Kidney capillary endothelial cell (primary cell): ENCODE measurements around the gene RNF40.
"Not testable (repeated sequence)": the region's sequence is repeated elsewhere in the genome, so short reads cannot be mapped to it uniquely, and the experiment has no call there.

Experiments used
- DNase-seq: peaks from one replicate; pipeline ENCODE4 v3.0.0-alpha.2; 2018; ENCODE audit warnings: low spot score

RNF40 gene

GRCh38 chr16:30782486-30783279 is 20.6 kb downstream of the RNF40 start:
- DNase-seq: no peak

DNA sequence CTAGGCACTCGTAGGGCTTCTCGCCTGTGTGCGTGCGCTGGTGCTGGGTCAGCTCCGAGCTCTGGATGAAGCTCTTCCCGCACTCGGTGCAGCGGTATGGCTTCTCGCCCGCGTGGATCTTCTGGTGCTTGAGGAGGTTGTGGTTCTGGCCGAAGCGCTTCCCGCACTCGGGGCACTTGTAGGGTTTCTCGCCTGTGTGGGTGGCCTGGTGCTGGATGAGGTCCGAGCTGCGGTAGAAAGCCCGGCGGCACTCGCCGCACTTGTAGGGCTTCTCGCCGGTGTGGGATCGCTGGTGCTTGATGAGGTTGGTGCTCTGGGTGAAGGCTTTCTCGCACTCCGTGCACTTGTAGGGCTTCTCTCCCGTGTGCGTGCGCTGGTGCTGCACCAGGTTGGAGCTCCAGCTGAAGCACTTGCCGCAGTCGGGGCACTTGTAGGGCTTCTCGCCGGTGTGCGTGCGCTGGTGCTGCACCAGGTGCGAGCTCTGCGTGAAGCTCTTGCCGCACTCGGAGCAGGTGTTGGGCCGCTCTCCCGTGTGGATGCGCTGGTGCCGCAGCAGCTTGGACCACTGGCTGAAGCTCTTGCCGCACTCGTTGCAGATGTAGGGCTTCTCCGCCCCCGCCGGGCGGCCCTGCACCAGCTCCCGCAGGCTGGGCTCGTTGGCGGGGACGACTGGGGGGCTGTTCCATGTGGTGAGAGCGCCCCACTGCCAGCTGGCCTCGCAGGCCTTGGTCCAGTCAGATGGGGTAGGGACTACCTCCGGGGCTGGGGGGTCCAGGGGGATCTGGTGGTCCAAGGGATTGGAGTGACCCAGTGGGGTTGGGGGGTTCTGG is 21.4 kb downstream of the RNF40 start:
- DNase-seq: no peak

DNA sequence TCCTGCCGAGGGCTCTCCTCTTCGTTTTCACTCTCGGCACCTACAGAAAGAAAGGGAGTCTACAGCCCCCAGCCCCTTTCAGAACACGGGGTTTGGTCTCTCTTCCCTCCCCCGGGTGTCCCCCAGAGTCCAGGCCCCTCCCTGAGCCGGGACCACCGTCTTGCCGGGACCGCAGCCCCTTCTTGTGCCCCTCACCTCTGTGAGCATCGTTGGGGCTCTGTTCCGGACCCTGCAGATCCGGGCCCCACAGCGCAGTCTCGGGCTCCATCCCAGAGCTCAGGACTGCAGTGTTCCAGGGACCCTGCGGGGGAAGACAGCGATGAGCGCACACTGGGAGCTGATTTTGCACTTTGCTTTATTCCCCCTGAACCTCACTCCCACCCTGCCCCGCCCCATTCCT is 22.1 kb downstream of the RNF40 start:
- no peak for DNase-seq

DNA sequence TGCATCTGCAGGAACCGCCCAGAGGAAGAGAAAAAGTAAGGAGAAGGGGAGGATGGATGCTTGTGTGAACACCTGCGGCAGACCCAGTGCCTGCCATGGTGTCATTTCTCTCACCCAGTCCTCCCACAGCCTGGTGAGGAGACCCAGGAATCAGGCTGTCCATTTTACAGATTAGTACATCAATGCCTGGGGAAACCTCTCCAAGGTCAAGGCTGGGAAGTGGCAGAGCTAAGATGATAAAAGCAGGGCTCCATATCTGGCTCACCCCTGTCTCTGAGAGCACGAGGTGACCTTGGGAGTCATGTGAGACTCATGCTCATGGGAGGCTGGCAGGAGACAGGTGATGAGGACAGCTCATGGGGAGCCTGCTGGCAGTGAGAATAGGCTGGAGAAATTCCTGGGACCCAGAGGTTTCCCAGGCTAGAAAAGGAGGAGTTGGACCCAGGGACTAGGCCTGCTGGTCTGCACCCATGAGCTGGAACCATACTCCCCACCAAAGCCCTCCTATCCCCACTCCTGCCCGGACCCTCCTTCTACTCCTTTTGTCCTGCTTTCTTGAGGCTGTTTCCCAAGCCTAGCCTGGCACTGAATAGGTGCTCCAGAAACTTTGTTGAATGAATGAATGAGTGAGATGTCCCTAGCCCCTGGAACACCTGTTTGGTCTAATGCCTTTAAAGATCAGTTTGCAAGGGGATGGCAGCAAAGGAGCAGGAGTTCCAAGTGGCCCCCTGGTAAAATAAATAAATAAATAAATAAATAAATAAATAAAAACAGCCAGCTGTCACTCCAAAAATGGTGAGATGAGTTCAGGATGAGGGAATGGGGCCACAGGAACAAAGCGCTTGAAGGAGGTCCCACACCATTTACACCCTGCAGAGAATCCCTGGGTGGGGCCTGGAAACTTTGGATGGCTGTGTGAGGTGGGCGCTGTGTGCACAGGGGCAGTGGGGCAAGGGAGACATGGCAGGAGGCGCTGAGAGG is 23.3 kb downstream of the RNF40 start:
- no peak for DNase-seq

DNA sequence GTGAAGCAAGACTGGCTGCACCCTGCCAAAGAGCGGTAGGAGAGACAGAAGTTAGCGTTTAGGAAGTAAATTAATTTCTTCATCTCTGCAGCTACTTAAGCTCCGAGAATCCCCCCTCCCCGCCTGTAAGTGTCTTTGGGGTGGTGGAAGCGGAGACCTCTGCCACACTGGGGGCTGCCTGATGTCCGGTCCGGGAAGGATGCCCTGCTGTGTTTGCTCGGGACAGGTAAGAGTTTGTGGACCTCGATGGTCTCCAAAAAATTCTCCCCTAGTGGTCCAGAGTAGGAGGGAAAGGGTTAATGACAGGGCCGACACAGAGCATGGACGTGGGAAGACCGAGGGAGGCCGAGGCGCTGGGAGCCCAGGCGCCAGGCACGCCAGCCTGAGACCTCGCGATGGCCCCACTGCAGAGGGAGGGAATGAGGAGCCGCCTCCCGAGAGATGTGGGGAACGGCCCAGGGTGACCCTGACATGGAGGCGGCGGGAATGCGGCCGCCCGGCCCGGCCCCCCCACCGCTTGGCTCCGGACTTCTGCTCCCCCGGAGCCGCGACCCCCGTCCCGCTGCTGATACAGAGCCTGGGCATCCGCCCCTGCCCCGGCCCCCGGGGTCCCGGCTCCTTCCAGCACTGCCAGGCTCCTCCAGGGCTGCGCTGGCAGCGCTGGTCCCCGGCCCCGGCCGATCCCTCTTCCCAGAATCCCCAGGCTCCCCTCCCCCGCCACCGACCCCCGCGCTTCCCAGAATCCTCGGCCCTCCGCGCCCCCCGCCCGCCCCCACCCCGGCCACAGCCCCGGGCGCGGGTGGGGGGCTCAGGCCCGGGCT is 24.2 kb downstream of the RNF40 start:
- peak; percentile 56 for DNase-seq

DNA sequence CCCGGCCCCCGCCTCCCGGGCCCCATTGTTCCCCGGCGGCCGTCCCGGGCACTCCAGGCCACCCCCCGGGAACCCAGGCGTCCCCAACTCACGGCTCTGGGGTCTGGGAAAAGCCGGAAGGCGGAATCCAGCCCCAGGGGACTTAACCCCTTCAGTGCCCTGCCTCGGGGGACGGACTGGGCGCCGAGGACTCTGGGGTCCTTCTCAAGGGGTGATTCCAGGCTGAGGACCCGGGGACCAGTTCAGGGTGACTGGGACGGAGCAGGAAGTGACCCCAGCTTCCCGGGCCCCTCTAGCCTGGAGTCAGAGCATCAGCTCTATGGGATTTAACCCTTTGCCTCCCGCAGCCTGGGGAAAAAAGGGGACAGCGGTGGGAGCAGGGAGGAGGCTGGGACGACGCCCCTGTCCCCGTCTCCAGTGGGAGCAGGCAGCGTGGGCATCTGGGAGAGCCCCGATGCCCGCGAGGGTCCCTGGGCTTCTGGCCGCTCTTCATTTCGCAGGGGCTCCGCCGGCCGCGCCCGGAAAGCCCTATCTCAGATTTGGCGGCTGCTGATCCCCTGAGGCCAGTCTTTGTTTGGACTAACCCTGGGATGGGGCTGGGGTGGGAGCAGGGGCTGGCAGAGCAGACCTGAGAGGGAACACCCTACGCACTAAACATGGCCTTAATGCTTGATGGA is 25.0 kb downstream of the RNF40 start, which contains the start of gene ZNF629:
Gene ZNF629, minus strand, starts transcription at position 270 of the 677 bp plus-strand sequence. CDS start 2,723 bp downstream, outside the sequence.
- DNase-seq: peak; percentile 49

GRCh38 chr16:30787613-30788378 is 25.7 kb downstream of the RNF40 start:
- DNase-seq: no peak

DNA sequence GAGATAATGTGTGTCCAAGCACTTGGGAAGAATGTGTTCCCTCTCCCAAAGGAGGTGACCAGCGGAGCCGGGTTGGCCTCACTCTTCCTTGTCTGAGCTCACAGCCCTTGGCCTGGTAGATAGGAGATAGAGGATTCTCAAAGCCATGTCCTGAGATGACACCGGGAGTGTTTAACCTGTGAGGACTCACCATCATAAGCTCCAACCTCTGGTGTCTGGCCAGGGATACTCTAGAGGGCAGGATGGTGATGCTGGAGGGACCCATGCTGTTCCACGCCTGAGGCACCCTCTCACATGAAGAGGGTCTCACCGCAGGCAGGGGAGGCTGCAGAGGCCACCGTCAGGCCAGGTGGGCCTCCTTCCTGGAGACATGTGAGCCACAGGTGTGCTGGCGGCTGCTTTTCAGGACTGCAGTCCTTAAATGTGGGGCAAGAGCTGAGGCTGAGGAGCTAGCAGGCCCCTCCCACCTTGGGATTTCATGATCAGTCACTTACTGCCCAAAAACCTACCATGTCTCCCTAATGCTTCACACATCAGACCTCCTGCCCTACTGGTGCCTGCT is 31.5 kb downstream of the RNF40 start:
- DNase-seq: no peak

DNA sequence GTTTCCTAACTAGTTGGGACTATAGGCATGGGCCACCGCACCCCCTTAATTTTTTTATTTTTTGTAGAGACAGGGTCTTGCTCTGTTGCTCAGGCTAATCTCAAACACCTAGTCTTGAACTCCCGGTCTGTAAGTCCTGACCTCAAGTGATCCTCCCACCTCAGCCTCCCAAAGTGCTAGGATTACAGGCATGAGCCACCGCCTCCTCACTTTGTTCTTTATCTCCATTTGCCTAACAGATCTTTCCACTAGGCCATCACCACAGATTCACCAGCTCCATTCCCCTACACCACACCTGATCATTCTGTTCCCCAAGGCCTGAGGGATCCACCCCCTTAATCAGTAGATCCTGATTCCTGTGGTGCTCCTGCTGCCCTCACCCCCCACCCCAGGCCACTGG is 32.5 kb downstream of the RNF40 start:
- no peak for DNase-seq

DNA sequence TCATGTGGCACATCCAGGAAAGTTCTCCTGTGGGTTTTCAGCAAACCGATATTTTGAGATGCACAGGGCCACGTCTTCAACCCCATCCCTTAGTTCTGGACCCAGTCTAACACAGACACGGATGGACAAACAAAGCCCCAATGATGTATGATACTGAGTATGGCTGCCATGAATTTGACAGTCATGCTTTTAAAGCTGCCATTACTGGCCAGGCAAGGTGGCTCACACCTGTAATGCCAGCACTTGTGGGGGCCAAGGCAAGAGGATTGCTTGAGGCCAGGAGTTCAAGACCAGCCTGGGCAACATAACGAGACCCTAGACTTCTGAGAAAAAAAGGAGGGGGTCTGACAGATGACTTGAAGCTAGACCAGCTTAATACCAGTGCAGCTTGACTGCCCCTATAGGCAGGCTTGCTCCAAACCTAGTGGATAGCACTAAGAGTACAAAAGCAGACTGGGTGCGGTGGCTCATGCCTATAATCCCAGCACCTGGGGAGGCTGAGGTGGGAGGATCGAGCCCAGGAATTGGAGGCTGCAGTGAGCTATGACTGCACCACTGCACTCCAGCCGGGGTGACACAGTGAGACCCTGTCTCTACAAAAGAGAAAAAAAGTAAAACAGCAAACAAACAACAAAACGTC is 35.7 kb downstream of the RNF40 start:
- DNase-seq: no peak

- no peak for DNase-seq
Observed at GRCh38 chr16:30802936-30803335, 40.8 kb downstream of the RNF40 start.

GRCh38 chr16:30805056-30805369 is 42.9 kb downstream of the RNF40 start:
- no peak for DNase-seq

GRCh38 chr16:30805370-30806169 is 43.4 kb downstream of the RNF40 start:
- DNase-seq: peak; percentile 78

GRCh38 chr16:30808146-30808545 is 46.0 kb downstream of the RNF40 start:
- no peak for DNase-seq

DNA sequence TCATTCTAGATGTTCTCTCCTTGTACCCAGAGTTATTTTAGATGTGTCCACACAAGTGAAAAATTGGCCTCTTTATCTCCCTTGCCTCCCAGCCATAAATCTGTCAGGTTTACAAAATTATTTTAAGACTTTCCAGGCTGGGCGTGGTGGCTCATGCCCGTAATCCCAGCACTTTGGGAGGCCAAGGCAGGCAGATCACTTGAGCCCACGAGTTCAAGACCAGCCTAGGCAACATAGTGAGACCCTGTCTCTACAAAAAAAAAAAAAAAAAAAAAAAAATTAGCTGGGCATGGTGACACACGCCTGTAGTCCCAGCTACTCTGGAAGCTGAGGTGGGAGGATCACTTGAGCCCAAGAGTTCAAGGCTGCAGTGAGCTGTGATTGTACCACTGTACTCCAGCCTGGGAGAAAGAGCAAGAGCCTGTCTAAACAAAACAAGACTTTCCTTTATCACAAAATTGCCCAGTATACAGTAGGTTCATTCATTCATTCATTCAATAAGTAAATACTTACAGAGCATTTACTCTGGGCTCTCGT is 46.8 kb downstream of the RNF40 start:
- not testable (repeated sequence) for DNase-seq

DNA sequence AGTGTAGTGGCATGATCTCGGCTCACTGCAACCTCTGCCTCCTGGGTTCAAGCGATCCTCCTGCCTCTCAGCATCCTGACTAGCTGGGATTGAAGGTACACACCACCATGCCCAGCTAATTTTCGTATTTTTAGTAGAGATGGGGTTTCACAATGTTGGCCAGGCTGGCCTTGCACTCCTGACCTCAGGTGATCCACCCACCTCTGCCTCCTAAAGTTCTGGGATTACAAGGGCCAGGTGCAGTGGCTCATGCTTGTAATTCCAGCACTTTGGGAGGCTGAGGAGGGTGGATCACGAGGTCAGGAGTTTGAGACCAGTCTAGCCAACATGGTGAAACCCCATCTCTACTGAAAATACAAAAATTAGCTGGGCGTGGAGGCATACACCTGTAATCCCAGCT is 47.6 kb downstream of the RNF40 start:
- DNase-seq: not testable (repeated sequence)

DNA sequence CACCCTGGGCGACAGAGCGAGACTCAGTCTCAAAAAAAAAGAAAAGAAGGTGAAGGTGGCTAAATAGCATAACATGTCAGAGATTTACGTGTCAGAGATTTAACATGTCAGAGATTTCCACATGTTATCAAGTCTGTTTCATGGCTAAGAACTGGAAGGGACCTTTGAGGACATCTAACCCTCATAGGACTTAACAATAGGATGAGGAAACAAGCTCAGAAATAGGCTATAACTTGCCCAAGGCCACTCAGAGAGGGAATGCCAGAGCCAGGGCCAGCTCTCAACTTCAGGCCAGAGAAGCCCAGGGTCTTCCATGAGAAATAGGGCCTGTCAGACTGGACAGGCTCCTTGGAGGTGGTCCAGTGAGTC is 51.7 kb downstream of the RNF40 start:
- no peak for DNase-seq

GRCh38 chr16:30816769-30817168 is 54.6 kb downstream of the RNF40 start:
- no peak for DNase-seq
